Kidney (tissue), 14 donors: ENCODE measurements around the gene FOXB1. TPM values are rescaled to one million over a fixed set of nuclear protein-coding genes. Genes with fewer than 3 reads are reported as not detected.

ENCODE experiments used
- DNase-seq, 5 donors: peaks; one replicate each; pipeline ENCODE4 v3.0.0-alpha.2; 2013 to 2020
- FAIRE-seq: peaks from 2 replicates; lab custom pipeline; 2012; peaks lifted over from hg19 to GRCh38; lab: Jason Lieb, UNC
- H3K27ac ChIP-seq, 2 donors: one replicate each; pipeline ENCODE4 v1.7.0; 2013; ENCODE audit warnings: low read depth in 2 of 2, low read length in 2 of 2, inconsistent platforms in 1 of 2
- H3K27me3 ChIP-seq: one replicate; pipeline ENCODE4 v1.7.1; 2013; ENCODE audit warnings: low read length, inconsistent platforms; ENCODE audit not compliant: control insufficient read depth, insufficient read depth
- H3K36me3 ChIP-seq, 3 donors: one replicate each; pipeline versions ENCODE4 v1.7.0 to v1.7.1; 2013; ENCODE audit warnings: low read length in 3 of 3, control low read depth in 1 of 3, inconsistent platforms in 1 of 3; ENCODE audit not compliant: insufficient read depth in 3 of 3, control insufficient read depth in 2 of 3
- H3K4me1 ChIP-seq, 3 donors: one replicate each; pipeline versions ENCODE4 v1.7.0 to v1.7.1; 2013; ENCODE audit warnings: low read length in 3 of 3, inconsistent platforms in 1 of 3, low read depth in 1 of 3; ENCODE audit not compliant: control insufficient read depth in 2 of 3, insufficient read depth in 2 of 3
- H3K4me3 ChIP-seq, 3 donors: one replicate each; pipeline versions ENCODE4 v1.7.0 to v1.8.1; 2013; ENCODE audit warnings: low read length in 3 of 3, control low read depth in 1 of 3, inconsistent platforms in 1 of 3
- H3K9ac ChIP-seq, 3 donors: one replicate each; pipeline versions ENCODE4 v1.7.0 to v1.7.1; 2013; ENCODE audit warnings: low read length in 3 of 3, control low read depth in 1 of 3, inconsistent platforms in 1 of 3
- H3K9me3 ChIP-seq, 3 donors: one replicate each; pipeline versions ENCODE4 v1.7.0 to v1.7.1; 2013; ENCODE audit warnings: low read length in 3 of 3, control low read depth in 1 of 3, inconsistent platforms in 1 of 3; ENCODE audit not compliant: control insufficient read depth in 2 of 3, insufficient read depth in 1 of 3
- intact Hi-C: fragments of 100-400 bp; cut with DNase I; formaldehyde crosslinking; loops from one replicate; pipeline ENCODE4 v1.11.1; 2022
- polyA plus RNA-seq: library from polyadenylated mRNA; stranded (reverse); fragments of 350-450 nt; fragmentation: Illumina TruSeq; extraction: RNeasy Lipid Tissue Mini Kit (QIAGEN cat#74804); gene quantifications from one replicate; pipeline ENCODE4 v1.2.3, GENCODE V29; 2014; ENCODE audit warnings: low read depth, low replicate concordance; ENCODE audit not compliant: insufficient read depth
- total RNA-seq: library from RNA; stranded (reverse); fragmentation: NEBNext Ultra II Directional; extraction: Animal tissue kit (Norgen Biotek cat#: 25700); gene quantifications from one replicate; pipeline ENCODE4 v1.2.1, GENCODE V29; 2021
- TF ChIP-seq, protein P1 (sequence below): IDR thresholded peaks from 3 replicates; pipeline ENCODE4 v1.5.1; 2012; ENCODE audit warnings: mild to moderate bottlenecking, moderate library complexity, borderline replicate concordance; ENCODE audit not compliant: insufficient read depth; ENCODE audit errors: extremely low read depth
- donor health status: control.
- donor health status: control.
- donor health status: control.
- donor health status: control.
- donor health status: control.
- donor health status: DM: yes; HTN: yes; CAD: no.
- donor health status: Normal renal cell carcinoma (clear cell type).

Gene FOXB1
- total and polyA plus RNA-seq, 2 donors from 2014 or later: not detected

DNA sequence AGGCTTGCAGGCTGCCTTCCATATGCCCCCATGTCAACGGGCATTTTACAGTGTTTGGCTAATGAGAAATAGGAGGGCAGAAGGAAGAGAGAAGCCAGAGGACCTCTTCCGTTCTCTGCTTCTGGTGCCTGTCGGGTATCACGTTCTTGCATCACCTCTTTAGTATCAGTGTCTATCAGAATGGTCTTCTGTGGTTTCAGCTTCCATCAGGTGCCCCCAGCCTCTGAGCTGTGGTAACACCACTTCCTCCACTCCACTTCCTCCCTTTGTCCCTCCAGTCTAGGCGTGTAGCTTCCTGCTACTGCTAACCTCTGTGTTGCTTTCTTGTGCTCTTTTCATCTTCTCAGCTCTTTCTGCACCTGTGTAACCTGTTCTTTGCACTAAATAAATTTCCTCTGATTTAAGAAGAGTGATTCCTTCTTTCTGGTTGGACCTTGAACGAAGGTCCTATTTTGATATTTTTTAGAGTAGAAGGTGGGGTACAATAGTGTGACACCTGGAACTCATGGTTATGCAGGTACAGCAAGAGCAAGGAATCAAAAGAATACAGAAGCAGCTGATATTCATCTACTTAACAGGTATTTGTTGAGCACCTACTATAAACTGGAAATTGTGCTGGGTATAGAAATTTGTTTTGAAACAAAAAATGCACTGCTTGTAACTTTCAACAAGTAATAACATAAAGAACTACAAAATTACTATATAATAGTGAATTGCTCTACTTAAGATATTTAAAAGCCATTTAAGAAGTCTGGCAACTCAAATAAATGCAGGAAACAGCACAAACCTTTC, 27.4 kb upstream of the FOXB1 start:
- H3K4me1 ChIP-seq: no peaks in the 10 kb centered on the region
- H3K9me3 ChIP-seq: peaks cover 0 to 7% (median 4%) of the 10 kb centered on the region in 3 donors
- FAIRE-seq (no peak), DNase-seq (no peak)
- no peak overlapping the region for H3K27ac ChIP-seq
- intact Hi-C loops: no loop called here
- no peaks in the 10 kb centered on the region for H3K36me3 ChIP-seq
- H3K27me3 ChIP-seq: no peaks in the 10 kb centered on the region
- TF ChIP-seq, protein P1, sequence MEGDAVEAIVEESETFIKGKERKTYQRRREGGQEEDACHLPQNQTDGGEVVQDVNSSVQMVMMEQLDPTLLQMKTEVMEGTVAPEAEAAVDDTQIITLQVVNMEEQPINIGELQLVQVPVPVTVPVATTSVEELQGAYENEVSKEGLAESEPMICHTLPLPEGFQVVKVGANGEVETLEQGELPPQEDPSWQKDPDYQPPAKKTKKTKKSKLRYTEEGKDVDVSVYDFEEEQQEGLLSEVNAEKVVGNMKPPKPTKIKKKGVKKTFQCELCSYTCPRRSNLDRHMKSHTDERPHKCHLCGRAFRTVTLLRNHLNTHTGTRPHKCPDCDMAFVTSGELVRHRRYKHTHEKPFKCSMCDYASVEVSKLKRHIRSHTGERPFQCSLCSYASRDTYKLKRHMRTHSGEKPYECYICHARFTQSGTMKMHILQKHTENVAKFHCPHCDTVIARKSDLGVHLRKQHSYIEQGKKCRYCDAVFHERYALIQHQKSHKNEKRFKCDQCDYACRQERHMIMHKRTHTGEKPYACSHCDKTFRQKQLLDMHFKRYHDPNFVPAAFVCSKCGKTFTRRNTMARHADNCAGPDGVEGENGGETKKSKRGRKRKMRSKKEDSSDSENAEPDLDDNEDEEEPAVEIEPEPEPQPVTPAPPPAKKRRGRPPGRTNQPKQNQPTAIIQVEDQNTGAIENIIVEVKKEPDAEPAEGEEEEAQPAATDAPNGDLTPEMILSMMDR: no peak
- H3K9ac ChIP-seq: no peak overlapping the region
- H3K4me3 ChIP-seq: no peak overlapping the region

DNA sequence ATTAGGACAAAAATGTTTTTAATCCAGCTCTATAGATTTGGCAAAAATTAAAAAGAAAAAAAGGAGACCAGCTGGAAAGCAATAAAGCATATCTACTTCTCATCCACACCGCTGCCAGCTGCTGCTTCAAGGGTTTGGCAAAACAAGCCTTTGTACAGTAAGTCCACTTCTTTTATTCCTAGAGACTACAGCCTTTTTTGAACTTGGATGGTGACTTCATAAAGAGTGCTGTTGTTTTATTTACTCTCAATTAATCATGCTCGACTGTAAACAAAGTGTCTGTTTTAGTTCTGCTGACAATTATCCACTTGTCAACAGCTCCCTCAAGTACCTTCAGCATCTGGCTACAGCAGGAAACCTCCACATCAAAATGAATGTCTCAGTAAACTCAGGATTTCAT, 12.3 kb upstream of the FOXB1 start:
- Histone ChIP-seq H3K4me3 (no peak overlapping the region), H3K4me1 (no peaks in the 10 kb centered on the region), H3K9ac (no peak overlapping the region), H3K9me3 (no peaks in the 10 kb centered on the region), H3K27ac (no peak overlapping the region), H3K27me3 (peaks cover 60% of the 10 kb centered on the region), H3K36me3 (no peaks in the 10 kb centered on the region)
- FAIRE-seq: no peak
- DNase-seq: no peak
- intact Hi-C loops: no loop called here
- TF ChIP-seq, protein P1: no peak

DNA sequence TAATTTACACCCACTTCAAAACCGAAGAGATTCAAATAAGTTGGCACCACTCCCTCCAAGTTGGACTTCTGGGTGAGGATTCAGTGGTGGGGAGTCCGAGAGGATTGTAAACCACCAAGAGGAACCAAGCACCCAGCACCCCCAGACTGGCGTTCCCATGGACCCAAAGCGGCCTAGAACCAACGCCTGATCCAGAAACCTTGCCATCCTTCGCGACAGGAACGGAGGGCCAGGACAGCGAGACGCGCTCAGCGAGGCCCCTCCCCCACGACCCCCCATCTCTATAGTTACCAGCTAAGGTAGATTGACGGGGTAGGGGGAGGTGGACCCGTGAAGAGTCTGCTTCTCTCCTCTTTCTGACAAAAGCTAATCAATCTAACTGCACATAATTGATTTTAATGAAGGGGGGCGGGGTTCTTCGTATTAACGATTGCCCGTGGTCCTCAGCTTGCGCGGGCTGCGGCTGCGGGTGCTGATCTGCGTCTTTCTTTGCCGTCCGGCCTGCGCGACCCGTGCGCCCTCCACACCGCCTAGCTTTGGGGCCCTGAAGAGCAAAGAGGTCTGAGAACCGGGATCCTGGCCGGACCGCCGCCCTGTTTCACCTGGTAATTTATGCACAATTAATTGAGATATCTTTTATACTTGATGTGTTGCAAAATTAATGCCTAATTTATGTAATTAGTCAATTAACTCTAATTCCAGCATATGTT, 10.9 kb upstream of the FOXB1 start:
- DNase-seq: peak in 1 of 5 donors; percentile 46

More for the DNA sequence above, 10.9 kb upstream of the FOXB1 start:
- TF ChIP-seq, protein P1: no peak
- intact Hi-C loops: no loop called here
- no peaks in the 10 kb centered on the region for H3K9me3 ChIP-seq
- no peak overlapping the region for H3K27ac ChIP-seq
- H3K9ac ChIP-seq: no peak overlapping the region
- H3K36me3 ChIP-seq: no peaks in the 10 kb centered on the region
- no peak overlapping the region for H3K4me3 ChIP-seq
- H3K4me1 ChIP-seq: no peaks in the 10 kb centered on the region
- H3K27me3 ChIP-seq: peaks cover 68% of the 10 kb centered on the region
- no peak for FAIRE-seq
